CD4-positive, alpha-beta T cell treated with Interleukin-15 for 1 hour (primary cell): ENCODE data around the gene PAK4.
"Not testable (repeated sequence)": the region's sequence is repeated elsewhere in the genome, so short reads cannot be mapped to it uniquely, and the experiment has no call there.

Source experiments
- DNase-seq: peaks from one replicate; pipeline ENCODE4 v3.0.0-alpha.2; 2020

PAK4 gene

GRCh38 chr19:39215323-39215722, 89.7 kb downstream of the PAK4 start:
- not testable (repeated sequence) for DNase-seq

GRCh38 chr19:39217094-39217493, 91.5 kb downstream of the PAK4 start:
- DNase-seq = no peak

- DNase-seq = no peak
Measured at GRCh38 chr19:39218230-39219007, 92.8 kb downstream of the PAK4 start.

GRCh38 chr19:39219108-39219507, 93.5 kb downstream of the PAK4 start:
- not testable (repeated sequence) for DNase-seq

GRCh38 chr19:39223703-39224279, 98.2 kb downstream of the PAK4 start:
- DNase-seq = no peak

DNA sequence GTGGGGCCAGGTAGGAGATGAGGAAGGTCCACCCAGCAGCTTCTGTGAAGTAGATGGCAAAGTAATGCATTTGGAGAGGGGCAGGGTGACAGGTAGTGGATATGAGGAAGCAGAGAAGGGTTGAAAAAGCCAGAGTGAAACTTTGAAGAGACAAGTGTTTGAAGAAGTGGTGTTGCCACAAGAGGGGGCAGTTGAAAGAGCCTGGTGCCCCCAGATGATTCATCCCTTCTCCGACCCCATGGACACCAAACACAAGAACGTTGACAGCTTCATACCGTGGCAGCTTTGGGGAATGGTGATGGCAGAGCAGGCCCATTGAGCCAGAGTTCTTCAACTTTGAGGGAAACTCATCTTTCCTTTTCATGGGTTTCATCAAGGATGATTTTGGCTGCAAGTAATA, 99.3 kb downstream of the PAK4 start:
- DNase-seq = no peak
